IMR-90 (cell line): ENCODE results near the gene NXN.

Experiments used
- CEBPB ChIP-seq: IDR thresholded peaks from 2 replicates; pipeline ENCODE4 v1.6.1; 2012; ENCODE audit warnings: low read depth, low read length, improper control_type of control experiment
- CHD1 ChIP-seq: IDR thresholded peaks from 2 replicates; pipeline ENCODE4 v1.6.1; 2012; ENCODE audit warnings: low read depth, low read length, improper control_type of control experiment
- ELK1 ChIP-seq: fragments of 150-350 bp; IDR thresholded peaks from 2 replicates; pipeline ENCODE4 v1.6.1; 2016; ENCODE audit warnings: low read depth, mild to moderate bottlenecking, low read length, moderate library complexity, borderline replicate concordance
- FOS ChIP-seq: fragments of 150-350 bp; IDR thresholded peaks from 2 replicates; pipeline ENCODE4 v1.6.1; 2016; ENCODE audit warnings: low read depth, low read length
- MAFK ChIP-seq: IDR thresholded peaks from 2 replicates; pipeline ENCODE4 v1.6.1; 2012; ENCODE audit warnings: low read depth, low read length, improper control_type of control experiment
- MXI1 ChIP-seq: IDR thresholded peaks from 2 replicates; pipeline ENCODE4 v1.6.1; 2012; ENCODE audit warnings: low read depth, mild to moderate bottlenecking, low read length, moderate library complexity, borderline replicate concordance
- NFE2L2 ChIP-seq: fragments of 150-350 bp; IDR thresholded peaks from 2 replicates; pipeline ENCODE4 v1.6.1; 2016; ENCODE audit warnings: low read depth, mild to moderate bottlenecking, low read length
- POLR2A ChIP-seq: IDR thresholded peaks from 2 replicates; pipeline ENCODE4 v1.6.1; 2012; ENCODE audit warnings: mild to moderate bottlenecking, low read depth, low read length
- RAD21 ChIP-seq: IDR thresholded peaks from 2 replicates; pipeline ENCODE4 v1.6.1; 2012; ENCODE audit warnings: low read length, improper control_type of control experiment
- RCOR1 ChIP-seq: IDR thresholded peaks from 2 replicates; pipeline ENCODE4 v1.6.1; 2012; ENCODE audit warnings: mild to moderate bottlenecking, low read length, improper control_type of control experiment; ENCODE audit not compliant: insufficient replicate concordance
- RFX5 ChIP-seq: IDR thresholded peaks from 2 replicates; pipeline ENCODE4 v1.8.0; 2012; ENCODE audit warnings: low read depth, mild to moderate bottlenecking, low read length, moderate library complexity
- SMC3 ChIP-seq: fragments of 150-350 bp; IDR thresholded peaks from 2 replicates; pipeline ENCODE4 v1.6.1; 2016; ENCODE audit warnings: low read depth, mild to moderate bottlenecking, antibody characterized with exemption, low read length, moderate library complexity
- TF ChIP-seq, protein P1 (sequence below): conservative IDR thresholded peaks from 2 replicates; pipeline ENCODE4 v1.5.1; 2012; ENCODE audit warnings: mild to moderate bottlenecking, low read depth, low read length, improper control_type of control experiment
- TF ChIP-seq, protein P2 (sequence below): fragments of 150-350 bp; IDR thresholded peaks from 2 replicates; pipeline ENCODE4 v1.6.1; 2017; ENCODE audit warnings: mild to moderate bottlenecking, antibody characterized with exemption, low read length, low read depth

DNA sequence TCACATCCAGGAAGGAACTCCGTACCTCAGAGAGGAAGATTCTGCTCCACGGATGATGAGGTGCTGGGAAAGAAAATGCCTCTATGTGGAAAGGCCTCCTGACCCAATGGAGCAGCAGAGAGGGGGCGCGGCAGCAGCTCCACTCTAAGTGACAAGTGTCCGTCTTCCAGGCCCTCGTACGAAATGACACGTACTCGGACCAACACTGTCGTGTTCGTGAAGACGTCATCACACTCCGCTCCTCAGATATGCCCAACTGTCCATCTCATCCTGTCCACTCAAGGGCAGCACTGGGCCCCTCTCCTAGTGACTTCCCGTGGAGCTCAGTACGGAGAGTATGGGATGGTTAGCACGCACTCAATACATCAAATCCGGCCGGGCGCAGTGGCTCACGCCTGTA lies 165.2 kb downstream of the NXN start:
- TF ChIP-seq, protein P1, sequence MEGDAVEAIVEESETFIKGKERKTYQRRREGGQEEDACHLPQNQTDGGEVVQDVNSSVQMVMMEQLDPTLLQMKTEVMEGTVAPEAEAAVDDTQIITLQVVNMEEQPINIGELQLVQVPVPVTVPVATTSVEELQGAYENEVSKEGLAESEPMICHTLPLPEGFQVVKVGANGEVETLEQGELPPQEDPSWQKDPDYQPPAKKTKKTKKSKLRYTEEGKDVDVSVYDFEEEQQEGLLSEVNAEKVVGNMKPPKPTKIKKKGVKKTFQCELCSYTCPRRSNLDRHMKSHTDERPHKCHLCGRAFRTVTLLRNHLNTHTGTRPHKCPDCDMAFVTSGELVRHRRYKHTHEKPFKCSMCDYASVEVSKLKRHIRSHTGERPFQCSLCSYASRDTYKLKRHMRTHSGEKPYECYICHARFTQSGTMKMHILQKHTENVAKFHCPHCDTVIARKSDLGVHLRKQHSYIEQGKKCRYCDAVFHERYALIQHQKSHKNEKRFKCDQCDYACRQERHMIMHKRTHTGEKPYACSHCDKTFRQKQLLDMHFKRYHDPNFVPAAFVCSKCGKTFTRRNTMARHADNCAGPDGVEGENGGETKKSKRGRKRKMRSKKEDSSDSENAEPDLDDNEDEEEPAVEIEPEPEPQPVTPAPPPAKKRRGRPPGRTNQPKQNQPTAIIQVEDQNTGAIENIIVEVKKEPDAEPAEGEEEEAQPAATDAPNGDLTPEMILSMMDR: no peak
- TF ChIP-seq RAD21 (no peak), CEBPB (no peak), SMC3 (no peak), ELK1 (no peak), POLR2A (no peak), NFE2L2 (no peak), MXI1 (no peak), RCOR1 (no peak), MAFK (no peak), CHD1 (no peak), RFX5 (no peak), FOS (no peak)
- TF ChIP-seq, protein P2, sequence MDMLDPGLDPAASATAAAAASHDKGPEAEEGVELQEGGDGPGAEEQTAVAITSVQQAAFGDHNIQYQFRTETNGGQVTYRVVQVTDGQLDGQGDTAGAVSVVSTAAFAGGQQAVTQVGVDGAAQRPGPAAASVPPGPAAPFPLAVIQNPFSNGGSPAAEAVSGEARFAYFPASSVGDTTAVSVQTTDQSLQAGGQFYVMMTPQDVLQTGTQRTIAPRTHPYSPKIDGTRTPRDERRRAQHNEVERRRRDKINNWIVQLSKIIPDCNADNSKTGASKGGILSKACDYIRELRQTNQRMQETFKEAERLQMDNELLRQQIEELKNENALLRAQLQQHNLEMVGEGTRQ: no peak
